Activated effector memory CD4-positive, alpha-beta T cell treated with Interleukin-2 at 50 U/mL for 16 hours (primary cell): ENCODE measurements around the gene MYOM1.
"Not testable (repeated sequence)": the region's sequence is repeated elsewhere in the genome, so short reads cannot be mapped to it uniquely, and the experiment has no call there.

Source experiments
- DNase-seq: peaks from one replicate; pipeline ENCODE4 v3.0.0-alpha.2; 2020

Gene MYOM1

GRCh38 chr18:3217948-3218647, 1.7 kb downstream of the MYOM1 start:
- DNase-seq = no peak

DNA sequence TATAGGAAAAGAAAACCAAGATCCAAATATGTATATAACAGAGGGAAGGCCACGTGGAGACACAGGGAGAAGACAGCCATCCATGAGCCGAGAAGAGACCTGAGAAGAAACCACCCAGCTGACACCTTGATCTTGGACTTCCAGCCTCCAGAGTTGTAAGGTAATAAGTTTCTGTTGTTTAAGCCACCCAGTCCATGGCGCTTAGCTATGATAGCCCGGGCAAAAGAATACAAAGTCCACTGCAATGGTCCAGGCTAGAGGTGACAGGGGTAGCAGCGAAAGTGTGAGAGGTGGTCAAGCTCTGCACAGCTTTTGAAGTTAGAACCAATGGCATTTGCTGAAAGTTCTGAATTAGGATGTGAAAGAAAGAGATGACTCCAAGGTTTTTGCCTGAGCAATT, 2.8 kb downstream of the MYOM1 start:
- DNase-seq = no peak

- no peak for DNase-seq
Observed at GRCh38 chr18:3214855-3215637, 4.7 kb downstream of the MYOM1 start.

DNA sequence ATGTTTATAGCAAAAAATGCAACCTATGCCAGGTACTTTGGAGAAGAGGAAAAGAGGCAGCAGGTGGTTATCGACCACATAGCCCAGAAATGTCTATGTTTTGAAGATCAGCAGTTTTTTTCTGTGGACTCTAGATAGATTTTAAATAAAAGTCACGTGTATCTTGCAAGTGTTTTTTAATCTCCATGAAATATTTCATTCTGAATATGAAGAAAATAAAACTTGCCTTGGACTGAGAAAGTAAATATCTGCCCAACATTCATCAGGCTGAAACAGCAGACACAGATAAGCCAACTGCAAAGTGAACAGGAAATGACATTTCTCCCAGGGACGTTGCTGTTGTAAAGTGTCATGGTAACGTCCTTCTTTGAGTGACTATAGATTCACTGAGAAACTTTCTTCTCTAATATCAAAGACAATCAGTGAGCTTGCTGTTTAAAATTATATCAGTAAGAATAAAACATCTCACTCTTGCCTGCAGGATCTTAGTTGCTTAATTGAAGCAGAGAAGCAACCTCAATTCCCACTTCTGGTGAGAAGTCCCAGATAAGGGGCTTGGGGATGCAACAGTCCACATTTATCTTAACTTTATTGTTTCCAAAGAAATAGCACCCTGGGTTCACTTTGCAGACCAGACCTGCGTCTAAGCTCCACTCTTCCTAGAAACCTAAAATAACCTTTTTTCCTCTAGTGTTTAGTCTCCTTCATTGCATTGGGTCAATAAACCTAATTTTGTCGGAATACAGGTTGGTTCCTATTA, 6.3 kb downstream of the MYOM1 start:
- no peak for DNase-seq

GRCh38 chr18:3212657-3213056, 7.1 kb downstream of the MYOM1 start:
- no peak for DNase-seq

DNA sequence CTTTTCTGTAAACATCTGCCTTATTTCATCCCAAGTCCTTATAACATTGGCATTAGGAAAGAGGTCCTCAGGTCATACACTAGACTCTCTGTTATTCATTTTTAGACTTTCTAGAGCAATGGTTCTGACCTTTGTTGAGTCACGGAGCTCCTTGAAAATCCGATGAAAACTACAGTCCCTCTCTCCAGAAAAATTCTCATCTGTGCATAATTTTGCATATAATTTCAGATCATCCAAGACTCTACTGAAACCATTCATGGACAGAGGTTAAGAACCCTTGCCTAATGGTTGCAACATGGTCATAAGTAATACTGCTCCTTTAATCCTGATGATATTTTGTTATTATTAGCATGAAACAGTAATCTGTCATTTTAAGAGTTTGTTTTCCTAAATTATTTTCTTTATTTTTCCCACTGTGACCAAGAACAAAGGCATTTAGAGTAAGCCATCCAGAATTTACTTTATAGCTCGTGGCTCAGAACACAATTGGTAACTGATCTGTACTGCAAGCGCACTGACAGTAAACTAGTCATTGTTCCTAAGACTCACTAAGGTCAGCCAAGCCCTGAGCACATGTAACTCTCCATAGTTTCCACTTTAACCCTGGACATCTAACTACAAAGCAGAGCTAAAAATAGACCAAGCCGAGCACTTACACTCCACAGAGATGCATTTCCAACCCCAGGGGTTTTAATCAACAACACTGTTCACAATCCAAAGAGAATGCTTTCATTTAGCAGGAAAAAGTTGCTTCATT, 8.4 kb downstream of the MYOM1 start:
- DNase-seq = no peak

DNA sequence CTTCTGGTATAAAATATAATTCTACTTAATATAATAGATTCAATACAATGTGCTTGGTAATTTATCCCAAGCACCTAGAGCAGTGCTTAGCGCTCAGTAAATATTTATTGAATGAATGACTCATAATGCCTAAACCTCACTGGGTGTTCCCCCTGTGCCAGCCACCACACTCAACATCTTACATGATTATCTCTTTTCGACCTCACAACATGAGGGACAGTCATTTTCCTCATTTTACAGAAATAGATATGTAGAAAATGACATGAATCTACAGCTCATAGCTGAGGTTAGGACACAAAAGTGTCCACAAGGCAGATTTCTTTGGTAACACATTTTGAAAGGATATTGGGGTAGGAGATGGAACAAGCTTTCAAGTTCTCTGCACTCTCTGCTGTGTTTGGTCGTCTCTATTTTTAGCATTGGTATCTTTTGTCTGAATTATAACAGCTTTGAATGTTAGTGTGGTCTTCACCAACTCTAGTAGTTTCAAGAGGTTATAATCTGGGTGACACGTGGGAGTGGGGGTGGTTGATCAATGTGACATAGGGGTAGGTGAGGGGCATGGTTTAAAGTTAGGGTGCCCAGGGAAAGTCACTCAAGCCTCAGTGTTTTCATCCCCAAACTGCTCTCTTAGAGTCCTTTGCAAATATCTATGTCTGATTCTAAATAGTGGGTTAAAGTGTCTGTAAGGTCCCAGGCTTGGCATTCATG, 9.8 kb downstream of the MYOM1 start:
- no peak for DNase-seq

GRCh38 chr18:3207565-3207964, 12.2 kb downstream of the MYOM1 start:
- no peak for DNase-seq

DNA sequence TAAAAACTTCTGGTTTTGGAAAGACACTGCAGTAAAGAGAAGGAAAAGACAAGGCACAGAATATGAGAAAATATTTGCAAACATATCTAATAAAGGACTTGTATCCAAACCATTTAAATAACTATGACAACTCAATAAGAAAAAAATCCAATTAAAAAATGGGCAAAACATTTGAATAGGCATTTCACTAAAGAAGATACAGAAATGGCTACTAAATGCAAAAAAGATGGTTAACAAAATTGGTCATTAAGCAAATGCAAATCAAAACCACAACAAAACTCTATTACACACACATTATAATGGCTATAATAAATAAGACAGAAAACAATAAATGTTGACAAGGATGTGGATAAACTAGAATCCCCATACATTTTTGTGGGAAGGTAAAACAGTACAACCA, 14.5 kb downstream of the MYOM1 start:
- no peak for DNase-seq

DNA sequence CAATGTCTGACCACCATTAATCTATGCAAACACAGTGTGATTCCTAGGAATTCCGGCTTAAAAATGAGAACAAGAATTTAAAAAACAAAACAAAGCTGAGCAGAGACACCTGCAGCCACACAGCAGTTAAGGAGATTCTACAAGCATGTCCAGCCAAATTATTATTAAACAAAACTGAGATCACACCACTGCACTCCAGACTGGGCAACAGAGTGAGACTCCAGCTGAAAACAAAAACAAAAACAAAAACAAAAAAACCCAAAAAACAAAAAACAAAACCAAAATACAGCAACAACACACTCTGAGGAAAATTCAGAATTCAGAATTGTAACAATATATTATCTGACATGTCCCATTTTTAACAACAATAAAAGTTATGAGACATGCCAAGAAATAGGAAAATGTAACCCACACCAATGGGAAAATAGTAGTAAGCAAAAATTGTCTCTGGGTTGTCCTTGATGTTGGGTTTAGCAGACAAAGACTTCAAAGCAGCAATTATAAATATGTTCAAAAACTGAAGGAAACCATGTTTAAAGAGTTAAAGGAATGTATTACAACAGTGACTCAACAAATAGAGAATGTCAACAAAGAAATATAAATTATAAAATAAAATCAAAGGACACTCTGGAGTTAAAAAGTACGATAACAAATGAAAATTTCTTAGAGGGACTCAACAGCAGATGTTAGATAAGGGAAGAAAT, 19.7 kb downstream of the MYOM1 start:
- DNase-seq = no peak

DNA sequence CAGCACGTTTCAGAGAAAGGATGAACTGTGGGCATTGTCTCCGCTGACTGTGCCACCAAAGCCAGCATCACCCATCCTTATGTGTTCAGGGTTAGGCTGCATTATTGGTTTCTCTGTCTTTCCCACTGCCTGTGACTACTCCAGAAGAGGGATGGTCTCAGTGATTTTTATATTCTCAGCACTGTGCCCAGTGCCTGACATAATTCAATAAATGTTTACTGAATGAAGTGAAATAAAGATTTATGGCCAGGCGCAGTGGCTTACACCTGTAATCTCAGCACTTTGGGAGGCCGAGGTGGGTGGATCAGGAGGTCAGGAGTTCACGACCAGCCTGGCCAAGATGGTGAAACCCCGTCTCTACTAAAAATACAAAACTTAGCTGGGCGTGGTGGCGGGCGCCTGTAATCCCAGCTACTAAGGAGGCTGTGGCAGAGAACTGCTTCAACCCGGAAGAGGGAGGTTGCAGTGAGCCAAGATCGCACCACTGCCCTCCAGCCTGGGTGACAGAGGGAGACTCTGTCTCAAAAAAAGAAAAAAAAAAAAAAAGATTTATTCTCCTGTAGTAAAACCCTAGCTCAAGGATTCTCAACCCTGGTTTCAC, 21.4 kb downstream of the MYOM1 start:
- not testable (repeated sequence) for DNase-seq

- no peak for DNase-seq
Observed at GRCh38 chr18:3194947-3195612, 24.7 kb downstream of the MYOM1 start.

- no peak for DNase-seq
Observed at GRCh38 chr18:3193331-3193730, 26.4 kb downstream of the MYOM1 start.

DNA sequence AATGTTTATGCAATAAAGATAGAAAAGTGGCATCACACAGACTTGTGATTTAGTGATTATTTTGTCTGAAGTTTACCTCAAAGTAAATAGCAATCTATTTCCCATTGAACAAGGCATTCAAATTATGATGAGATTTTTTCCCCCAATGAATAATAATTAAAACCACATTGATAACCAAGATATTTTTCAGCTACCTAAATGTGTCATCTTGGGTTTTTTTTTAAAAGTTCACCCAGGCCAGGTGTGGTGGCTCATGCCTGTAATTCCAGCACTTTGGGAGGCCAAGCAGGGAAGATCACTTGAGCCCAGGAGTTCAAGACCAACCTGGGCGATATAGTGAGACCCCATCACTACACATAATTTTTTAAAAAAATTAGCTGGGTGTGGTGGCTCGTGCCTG, 27.0 kb downstream of the MYOM1 start:
- no peak for DNase-seq

DNA sequence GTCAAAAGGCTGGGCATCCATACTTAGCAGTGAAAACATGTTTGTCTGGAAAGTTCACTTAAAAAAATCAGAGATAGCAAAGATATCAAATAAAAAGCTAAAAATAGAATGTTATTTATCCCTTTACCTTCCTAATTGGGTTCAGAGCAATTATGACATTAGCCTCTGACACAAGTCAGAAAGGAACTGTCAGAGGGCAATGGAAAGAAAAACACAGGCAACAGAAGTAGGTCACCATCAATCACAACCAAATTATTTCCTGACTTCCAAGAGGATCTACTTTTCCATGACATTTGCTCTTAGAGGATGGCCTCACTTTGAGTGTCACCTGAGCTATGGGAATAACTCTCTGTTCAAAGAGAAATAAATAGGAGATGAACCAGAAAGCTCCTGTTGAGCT, 27.5 kb downstream of the MYOM1 start:
- DNase-seq = no peak

GRCh38 chr18:3190610-3191009, 29.2 kb downstream of the MYOM1 start:
- no peak for DNase-seq

DNA sequence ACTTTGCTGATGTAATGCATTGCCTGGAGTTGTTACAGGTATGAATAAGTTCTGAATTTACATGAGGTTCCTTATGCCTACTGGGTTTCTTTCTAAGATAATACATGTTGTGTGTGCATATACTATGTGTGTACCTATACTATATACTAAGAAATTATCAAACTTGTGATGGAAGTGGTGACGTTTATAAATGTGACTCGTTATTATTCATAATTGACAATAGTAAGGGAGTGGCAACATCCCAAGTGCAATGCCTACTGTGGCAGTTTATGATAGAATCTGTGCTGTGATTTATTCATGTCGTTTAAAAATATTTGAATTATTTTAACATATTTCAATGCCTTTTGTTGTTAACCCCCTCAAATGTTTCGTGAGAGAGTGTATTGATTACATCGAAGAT, 29.9 kb downstream of the MYOM1 start:
- DNase-seq = no peak

DNA sequence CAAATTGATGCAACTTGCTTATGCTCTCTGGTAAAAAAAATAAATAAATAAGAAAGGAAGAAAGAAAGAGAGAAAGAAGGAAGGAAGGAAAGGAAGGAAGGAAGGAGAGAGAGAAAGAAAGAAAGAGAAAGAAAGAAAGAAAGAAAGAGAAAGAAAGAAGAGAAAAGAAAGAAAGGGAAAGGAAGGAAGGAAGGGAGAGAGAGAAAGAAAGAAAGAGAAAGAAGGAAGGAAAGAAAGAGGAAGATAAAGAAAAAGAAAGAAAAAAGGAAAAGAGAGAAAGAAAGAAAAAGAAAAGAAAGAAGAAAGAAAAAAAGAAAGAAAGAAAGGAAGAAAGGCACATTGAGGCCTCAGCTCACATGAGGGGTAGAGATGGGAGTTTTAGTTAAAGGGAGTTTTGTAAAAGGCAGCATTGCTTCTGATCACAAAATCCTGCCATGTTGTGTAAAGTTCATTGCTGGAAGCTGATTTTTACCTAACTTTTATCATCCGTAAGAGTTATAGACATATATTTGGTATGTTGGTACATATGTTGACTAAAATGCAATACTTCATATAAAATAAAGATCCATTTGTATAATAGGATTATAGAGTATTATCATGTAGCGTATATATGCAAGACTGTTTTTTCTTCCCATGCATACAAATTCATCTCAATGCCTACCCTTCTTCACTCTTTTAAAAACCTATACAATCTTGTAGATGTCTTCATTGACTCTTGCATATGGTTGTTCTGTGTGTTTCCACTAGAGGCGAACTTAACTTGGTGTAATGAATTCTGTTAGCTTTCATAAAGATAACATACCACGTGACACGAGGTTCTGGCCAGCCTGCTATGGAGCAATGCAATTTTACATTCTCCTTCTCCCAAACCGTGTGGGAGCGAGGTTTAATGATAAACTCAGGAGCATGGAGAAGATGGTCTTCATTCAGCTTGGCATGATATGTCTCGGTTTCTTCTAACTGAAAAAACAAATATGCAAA, 32.8 kb downstream of the MYOM1 start:
- DNase-seq = no peak

DNA sequence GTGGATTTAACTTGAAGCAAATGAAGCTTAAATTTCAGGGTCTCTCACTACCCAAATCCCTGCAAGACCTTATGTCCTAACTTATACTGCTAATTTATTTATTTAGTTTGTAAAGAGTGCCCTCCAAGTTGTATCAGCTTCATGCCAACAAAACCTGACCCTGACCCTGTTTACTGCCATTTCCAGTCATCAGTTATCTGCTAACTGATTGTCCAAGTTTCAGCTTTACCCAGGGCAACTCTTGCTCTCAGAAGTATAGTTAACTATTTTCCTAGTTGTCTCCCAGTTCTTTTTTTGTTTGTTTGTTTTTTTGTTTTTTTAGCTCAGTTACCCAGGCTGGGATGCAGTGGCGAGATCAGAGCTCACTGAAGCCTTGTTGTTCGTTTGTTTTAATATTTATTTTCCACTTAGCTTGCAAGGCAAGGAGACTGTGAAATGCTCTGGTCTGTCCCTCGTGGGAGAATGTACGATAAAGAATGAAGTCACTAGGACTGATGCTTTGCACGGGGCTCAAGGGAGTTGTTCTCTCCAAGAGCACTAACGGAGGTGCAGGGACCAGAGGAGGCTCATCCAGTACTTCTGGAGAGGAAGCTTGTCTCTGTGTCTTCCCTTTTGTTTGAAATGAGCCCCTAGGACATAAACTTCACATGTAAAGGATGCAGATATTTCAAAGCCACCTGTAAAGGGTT, 35.3 kb downstream of the MYOM1 start:
- DNase-seq = no peak
